Muscle of arm (tissue), 12 donors: ENCODE measurements around the gene HHIP. TPM values are rescaled to one million over a fixed set of nuclear protein-coding genes. Genes with fewer than 3 reads are reported as not detected.
"Not testable (repeated sequence)": the region's sequence is repeated elsewhere in the genome, so short reads cannot be mapped to it uniquely, and the experiment has no call there.

Source experiments
- DNase-seq: peaks from one replicate; pipeline ENCODE4 v3.0.0-alpha.2; 2013
- polyA plus RNA-seq, 12 donors: library from polyadenylated mRNA; unstranded; fragments of 120-200 nt; gene quantifications; one replicate each; pipeline ENCODE4 v1.2.1, GENCODE V29; 2013; ENCODE audit not compliant: insufficient read length in 12 of 12

Gene HHIP
- polyA plus RNA-seq, 12 donors = 3.3 to 9.8 (median 4.8) TPM; not detected in 1

DNA sequence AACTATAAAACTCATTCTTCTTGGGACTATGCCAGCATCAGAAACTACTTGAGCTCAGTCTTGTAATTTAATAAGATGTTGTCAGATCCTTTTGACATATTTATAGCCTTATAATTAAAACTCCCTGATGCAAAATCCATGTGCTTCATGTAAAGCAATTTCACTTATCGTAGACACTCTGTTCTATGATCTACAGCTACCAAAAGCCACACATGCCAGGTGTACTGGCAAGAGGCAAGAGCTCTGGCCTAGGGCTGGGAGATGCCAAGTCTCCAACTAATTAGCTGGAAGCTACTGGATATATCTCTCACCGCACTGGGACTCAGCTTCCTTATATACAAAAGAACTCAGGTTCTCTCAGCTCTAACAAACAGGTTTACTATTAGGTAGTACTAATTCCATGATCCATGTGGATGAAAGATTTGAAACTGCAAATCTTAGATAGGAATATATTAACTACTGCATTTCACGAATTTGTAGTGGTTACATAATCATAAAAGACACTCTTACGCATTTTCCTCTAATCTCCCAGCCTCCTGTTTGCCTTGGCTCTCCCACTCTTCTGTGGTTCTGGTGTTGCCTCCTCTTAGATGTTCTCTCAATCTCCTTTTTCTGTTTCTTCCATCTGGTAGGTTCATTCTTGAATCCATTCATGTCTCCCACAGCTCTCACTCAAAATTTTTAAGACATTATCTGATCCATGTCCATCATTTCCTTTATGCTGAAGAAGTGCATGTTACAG lies 103.0 kb downstream of the HHIP start:
- DNase-seq = no peak

DNA sequence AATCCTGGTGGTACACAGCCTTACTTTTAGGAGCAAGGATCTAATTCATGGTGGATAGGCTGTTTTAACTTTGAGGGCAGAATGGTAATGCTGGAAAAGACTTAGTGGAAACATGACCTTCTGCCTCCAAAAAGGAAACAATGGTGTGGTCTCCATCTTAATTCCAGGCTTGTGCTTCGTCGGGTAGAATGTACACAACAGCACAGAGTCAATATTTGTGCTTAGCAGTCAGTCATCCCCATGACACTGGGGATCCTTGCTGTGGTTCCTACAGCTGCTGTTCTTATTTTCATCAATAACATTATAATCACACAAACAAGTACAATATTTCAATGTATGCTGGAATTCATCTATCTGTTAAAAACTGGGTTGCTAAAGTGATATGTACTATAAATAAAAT lies 104.4 kb downstream of the HHIP start:
- no peak for DNase-seq

DNA sequence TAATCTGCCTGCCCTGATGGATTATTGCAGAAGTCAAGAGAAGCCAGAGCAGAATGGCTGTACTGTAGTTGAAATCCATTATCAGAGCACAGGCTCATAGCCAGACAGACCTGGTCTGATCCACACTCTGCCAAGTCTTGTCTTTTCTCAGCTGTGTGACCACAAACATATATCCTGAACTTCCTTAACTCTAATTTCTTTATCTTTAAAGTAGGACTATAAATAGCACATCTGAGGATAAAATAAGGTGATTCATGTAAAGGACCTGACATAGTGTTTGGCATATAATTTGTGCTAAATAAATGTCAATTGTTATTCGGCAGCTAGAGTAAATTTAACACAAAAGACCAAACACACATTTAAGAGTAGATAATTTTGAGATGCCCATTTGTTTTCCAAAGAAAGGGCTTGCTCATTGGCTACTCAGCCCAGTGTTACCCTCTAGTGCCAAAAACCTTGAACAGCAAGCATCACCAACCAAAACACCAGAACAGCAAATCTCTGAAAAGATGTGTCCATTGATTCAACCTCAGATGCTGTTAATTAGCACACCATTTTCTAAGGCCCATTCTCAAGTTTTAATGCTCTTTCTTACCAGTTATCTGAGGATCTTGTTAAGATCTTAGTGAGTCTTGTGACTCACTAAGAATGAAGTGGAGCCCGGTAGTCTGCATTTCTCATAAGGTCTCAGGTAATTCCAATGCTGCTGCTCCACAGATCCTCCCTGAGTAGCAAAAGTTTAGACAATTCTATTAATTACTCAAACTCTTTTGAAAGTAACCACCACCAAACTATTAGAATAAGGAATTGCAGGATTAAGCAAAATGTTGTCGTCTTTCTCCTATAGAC lies 108.8 kb downstream of the HHIP start:
- DNase-seq = no peak

DNA sequence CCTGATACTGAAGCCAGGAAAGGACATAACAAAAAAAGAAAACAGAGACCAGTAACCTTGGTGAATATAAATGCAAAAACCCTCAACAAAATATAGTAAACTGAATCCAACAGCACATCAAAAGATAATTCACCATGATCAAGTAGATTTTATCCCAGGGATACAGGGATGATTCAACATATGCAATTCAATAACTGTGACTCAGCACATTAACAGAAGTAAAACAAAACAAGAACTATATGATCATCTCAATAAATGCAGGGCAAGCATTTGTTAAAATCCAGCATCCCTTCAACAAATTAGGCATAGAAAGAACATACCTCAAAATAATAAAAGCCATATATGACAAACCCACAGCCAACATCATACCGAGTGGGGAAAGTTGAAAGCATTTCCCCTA lies 112.0 kb downstream of the HHIP start:
- no peak for DNase-seq

DNA sequence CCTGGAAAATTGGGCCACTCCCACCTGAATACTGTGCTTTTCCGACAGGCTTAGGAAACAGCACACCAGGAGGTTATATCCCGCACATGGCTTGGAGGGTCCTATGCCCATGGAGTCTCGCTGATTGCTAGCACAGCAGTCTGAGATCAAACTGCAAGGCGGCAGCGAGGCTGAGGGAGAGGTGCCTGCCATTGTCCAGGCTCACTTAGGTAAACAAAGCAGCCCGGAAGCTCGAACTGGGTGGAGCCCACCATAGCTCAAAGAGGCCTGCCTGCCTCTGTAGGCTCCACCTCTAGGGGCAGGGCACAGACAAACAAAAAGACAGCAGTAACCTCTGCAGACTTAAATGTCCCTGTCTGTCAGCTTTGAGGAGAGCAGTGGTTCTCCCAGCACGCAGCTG lies 122.9 kb downstream of the HHIP start:
- not testable (repeated sequence) for DNase-seq

DNA sequence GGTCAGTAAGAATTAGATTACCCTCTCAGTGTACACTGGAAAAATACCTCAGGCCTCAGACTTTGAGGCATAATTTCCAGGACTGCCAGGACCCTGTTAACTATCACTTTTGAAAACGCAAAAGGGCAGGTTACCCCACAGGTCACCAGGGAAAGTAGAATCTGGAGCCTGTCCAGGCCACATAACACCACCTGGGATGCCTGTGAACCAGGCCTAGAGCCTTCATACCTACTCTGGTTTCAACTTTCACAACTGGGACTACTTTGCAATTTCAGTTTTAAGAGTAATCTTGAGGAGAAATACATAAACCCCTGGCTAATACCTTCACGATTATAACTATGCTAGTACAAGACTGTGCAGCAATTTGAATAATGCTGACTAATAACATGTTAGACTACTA lies 132.4 kb downstream of the HHIP start:
- no peak for DNase-seq

DNA sequence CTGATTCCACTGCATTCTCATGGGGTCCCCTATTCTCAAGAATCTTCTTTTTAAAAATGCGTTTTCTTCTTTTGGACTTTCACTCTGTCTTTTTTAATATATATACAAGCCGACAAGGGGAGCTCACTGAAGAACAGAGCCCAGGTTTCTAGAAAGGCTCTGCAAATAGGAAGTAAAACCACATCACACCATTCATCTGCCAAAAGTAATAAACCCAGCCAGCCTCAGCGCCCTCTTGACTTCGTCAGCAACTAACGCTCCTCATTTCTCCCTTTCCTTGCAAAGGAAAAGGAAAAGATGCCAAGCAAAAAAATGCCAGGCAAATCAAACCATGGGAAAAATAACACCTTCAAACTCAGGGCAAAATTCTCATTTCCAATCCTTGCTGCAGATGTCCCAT lies 136.4 kb downstream of the HHIP start:
- peak; percentile 8 for DNase-seq

DNA sequence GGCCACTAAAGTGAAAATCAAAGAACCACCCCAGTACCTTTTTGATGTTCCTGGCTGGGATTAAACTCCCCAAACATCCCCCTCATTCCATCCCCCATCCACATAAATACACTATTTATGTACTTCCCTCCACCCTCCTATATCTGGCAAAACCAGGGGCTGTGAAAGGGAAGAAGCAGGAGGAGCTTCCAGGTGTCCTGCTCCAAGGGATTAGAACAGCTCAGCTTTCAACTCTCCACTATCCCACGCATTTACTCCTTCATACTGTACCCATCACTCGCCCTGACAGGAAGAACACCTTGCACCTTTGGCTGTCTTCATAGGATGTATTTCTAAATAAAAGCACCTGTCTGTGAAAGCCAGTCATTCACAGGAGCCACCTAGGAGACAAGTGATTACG lies 140.0 kb downstream of the HHIP start:
- DNase-seq = no peak

DNA sequence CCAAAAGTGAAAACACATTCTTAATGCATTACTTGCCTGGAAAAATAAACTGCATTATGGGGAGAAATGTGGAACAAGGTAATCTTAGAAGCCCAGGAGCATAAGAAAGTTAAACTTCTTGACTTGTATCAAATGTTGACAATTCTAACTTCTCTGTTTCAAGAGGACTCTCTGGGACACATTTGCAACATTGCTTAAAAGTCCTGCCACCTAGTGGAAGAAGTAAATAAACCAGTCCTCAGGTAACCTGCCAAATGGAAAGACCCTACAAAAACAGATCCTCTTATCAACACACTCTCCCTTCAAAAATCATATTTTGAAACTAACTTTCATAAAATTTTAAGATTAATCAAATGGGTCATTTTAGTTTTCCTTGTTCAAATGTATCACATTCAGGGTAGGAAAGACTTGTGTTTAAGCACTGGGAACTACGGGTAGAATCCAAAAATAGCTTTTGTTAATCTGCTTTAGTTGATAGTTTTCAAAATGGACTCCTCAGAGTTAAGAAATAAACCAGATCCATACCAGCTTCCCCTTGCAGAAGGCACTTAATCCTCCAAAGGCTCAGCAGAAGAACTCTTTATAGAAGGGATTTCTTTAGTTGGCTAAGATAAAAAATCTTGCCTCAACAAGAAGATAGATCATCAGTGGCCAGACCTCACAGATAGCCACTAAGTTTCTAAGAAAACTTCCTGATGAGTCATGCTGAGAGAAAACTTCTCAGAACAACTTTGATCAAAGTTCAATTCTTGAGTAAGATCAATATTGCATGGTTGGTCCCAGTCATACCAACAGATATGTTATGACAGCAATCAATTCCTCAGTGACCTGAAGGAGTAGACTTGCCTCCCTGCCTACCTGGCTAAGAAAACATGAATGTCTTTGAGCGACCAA lies 141.7 kb downstream of the HHIP start:
- DNase-seq = peak; percentile 10

DNA sequence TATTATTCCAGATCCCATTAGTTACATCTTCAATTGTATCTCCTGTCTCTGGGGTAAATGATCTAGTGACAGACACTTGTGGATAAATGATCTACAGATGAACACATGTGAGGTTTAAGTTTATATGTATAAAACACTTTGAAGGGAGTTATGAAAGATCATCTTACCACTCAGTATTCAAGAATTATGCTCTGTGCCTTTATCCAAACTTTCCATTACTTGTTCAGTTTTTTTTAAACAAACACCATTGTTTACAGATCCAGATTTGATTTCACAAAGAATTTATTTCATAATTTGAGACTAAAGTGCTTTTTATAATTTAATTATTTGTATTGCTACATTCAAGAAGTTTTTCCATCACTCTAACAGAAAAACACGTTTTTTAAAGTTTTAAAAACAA lies 142.5 kb downstream of the HHIP start:
- DNase-seq = no peak

DNA sequence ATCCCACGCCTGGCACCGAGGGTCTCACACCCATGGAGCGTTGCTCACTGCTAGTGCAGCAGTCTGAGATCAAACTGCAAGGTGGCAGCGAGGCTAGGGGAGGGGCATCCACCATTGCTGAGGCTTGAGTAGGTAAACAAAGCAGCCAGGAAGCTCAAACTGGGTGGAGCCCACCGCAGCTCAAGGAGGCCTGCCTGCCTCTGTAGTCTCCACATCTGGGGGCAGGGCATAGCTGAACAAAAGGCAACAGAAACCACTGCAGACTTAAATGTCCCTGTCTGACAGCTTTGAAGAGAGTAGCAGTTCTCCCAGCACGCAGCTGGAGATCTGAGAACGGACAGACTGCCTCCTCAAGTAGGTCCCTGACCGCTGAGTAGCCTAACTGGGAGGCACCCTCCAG lies 146.0 kb downstream of the HHIP start:
- DNase-seq = not testable (repeated sequence)
